Measurements from ENCODE around the gene UNC13C.
A peak's percentile ranks its signal among the peaks of the same experiment; 100 is the strongest.

The UNC13C gene

DNA sequence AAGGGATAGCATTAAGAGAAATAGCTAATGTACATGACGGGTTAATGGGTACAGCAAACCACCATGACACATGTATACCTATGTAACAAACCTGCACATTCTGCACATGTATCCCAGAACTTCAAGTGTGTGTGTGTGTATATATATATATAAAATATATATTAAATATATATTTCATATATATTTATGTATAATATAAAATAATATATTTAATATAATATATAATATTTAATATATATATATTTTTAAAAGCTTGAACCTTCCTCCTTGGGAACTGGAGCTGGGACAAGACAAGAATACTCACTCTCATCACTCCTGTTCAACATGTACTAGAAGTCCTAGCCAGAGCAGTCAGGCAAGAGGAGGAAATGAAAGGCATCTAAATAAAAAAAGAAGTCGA is 149.3 kb downstream of the UNC13C start:
- DNase-seq = no peak

DNA sequence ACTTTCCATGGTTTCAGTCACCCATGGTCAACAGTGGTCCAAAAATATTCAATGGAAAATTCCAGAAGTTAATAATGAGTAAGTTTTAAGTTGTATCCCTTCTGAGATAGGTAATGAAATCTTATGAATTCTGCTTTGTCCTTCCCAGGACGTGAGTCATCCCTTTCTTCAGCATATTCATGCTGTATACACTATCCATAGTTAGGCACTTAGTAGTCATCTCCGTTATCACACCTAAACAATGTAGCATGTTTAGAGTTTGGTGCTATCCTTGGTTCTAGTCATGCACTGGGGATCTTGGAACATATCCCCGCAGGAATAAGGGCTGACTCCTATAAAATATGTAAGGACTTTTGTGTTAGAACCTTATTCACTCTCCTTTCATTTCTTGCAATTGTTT is 153.2 kb downstream of the UNC13C start:
- no peak for DNase-seq

DNA sequence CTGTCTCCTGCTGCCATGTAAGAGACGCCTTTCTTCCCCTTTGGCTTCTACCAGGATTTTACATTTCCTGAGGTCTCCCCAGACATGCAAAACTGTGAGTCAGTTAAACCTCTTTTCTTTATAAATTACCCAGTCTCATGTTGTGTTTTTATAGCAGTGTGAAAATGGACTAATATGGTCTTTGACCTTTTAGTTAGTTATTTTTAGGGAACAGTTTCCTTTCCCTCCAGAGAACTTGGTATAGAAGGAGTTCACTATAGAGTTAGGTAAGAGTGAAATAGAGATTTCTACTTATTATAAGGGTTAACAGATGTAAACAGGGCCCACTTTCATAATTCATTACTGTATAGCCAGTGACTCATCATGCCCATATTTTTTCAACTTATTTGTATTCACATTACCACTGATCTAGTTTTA is 170.9 kb downstream of the UNC13C start:
- DNase-seq = no peak

DNA sequence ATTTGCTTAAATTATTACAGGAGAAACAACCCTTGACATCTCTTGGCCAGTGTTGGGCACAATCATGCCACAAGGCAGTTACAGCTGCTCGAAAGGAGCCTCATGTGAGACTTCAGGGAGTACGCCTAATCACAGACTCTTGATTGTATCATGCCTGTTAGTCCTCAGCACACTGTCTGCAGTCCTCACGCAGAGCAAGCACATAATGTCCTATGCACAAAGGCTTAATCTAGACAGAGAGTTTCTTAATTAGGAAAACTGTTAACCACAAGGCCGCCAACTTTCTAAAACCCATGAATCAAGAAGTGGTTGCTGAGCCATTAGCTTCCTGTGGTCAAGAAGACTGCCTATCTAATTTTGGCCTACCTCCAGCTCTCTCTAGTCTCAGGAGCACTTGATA is 172.0 kb downstream of the UNC13C start:
- DNase-seq = no peak

DNA sequence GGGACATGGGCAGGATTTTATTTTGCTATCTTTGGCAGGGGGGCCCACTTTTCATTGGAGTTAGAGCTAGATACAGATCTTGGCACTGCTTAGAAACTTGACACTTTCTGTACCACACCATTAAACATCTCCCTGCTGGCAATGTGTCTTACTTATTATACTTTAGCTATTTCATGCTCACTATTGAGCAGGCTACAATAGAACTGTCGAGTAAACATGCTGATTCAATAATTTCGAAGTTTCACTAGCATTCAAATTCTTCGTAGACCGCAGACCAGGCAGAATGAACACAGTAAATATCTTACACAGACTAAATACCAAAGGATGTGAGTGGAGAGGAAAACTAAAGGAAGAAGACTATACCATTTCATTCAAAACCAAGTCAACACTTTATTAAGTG is 180.8 kb downstream of the UNC13C start:
- no peak for DNase-seq

DNA sequence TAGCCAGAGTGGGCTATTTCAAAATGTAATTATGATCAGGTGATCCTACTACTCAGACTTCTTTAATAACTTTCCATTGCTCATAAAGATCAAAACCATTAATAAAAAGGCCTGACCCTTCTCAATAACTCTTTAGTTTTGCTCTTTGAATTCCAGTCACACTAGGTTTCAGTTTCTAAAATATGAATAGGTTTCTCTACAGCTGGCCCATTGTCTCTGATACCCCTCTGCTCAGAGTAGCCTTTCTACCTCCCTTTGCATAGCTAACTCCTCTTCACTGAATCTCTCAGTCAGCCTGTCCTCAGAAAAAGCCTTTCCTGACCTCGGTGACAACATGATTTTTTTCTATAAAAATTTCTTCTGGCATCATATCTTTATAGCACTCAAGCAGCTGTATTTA is 209.1 kb downstream of the UNC13C start:
- DNase-seq = no peak

DNA sequence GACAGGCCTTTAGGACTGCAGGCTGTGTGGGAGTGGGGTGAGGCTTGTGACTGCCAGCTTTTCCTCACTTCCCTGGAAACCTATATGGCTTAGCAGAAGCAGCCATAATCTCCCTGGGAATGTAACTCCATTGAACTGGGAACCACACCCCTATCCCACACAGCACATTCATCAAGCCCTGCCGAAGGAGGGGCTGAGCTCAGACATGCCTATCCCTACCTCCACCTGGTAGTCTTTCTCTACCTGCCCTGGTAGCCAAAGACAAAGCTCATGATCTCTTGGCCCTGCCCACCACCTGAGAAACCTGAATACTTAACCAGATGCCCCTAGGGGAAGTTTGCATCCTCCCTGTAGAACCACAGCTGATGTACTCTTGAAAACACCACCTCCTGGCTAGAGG is 219.8 kb downstream of the UNC13C start:
- DNase-seq = no peak

DNA sequence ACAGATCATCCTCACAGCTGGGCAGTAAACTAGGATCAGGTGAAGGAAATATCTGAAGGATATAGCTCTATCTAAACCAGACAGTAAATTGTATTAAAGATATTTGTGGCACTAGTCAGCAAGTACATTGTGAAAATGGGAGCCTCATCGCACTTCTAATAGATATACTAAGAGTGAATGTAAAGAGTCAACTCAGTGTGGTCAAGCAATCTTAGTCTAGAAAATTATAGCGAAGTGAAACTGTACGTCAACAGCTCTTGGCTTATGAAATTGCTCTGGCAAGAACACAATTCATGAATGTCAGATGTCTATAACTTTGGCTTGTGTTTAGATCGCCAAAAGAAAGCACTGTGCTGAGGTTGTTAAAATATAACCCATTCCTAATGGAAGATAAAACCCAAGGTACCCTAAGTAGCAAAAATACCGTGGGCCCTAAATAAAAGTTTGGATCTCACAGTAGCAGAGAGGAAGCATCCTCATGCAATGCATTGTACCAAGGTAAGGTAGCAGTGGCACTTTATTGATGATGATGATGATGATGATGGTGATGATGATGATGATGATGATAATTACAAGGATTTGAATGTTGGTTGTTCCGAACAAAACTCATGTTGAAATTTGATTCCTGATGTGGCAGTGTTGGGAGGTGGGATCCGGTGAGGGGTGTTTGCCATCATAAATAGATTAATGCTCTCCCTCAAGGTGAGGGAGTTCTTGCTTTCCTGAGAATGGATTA is 228.5 kb downstream of the UNC13C start:
- DNase-seq = no peak

DNA sequence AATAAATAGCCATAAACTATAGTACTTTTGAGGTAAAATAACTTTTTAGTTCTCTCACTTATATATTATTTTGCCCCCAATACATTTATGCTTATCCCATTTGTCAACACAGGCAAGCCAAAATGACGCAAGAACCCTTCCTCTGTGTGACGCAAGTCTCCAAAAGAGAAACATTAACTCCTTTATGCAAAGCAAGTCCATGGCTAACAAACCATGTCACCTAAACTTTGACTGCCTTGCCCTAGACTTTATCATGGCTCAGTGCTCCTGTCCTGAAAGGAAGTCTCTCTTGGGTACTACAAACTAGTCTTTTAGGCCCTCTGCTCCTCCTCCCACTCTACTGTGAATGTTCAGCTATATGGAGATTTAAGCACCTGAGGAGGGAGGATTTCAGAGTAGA is 230.5 kb downstream of the UNC13C start:
- DNase-seq = no peak

DNA sequence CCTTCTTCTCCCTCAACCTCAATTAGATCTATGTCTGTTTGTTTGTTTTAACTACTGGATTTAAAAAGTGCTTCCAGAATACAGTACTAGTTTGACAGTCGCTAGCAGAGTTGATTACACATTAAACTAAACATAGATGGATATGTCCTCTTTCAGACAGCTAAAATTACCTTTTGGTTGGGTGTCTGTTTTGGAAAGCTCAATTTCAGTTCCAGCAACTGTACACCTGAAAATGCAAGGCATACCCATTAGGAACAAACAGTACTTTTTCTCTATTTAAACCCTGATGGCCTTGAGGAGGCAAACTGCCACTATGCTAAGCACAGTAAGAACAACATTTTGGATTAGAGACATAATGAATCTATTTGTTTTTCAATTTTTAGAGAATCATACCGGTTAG is 234.4 kb downstream of the UNC13C start:
- no peak for DNase-seq

DNA sequence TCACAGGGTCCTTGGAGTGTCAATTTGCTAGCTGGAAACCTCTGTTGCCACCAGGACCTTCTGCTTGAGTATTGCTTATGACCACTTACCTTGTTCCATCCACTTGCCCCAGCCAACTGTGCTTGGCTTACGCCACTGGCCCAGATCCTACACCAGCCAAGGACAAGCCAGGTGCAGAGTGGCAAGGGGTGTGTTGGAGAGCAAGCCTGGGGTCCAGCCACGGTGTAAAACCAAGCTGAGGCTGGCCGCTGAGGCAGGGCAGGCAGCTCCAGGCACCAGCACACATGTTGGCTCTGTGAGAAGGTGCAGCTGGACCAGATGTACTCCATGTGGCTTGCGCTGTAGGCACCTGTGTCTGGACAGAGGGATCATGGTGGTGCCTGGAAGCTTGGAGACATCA is 248.2 kb downstream of the UNC13C start:
- DNase-seq = no peak

DNA sequence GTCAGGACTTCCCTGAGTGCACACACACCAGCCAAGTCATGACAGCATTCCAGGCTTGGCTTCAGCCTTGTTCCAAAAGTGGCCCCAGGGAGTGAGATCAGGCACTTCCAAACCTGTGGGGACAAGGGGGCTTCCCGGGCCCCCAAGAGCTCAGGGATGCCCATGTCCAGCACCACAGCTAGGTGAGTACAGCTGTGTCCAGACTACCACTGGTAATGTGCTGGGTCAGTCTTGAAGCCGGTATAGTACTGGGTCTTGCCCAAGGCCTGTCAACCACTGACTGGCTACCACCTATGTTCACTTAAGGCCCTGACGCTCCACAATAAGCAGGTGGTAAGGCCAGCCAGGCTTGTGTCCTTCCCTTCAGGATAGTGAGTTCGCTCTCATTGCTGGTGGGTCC is 249.3 kb downstream of the UNC13C start:
- no peak for DNase-seq

DNA sequence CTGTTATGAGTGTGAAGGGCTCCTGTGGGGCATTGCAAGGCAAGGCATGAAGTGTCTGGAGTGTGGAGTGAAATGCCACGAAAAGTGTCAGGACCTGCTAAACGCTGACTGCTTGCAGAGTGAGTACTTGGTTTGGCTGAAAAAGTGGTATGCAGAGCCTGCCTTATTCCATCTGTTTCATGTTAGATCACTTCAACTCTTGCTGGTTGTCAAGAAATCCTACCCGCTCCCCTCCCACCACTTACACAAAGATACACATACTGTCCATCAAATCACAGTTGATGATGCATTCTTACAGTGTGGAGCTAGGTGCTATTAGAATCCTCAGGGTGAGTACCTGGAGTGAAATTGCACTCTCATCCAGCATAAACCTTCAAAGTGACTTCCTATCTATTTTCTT is 272.1 kb downstream of the UNC13C start:
- no peak for DNase-seq

DNA sequence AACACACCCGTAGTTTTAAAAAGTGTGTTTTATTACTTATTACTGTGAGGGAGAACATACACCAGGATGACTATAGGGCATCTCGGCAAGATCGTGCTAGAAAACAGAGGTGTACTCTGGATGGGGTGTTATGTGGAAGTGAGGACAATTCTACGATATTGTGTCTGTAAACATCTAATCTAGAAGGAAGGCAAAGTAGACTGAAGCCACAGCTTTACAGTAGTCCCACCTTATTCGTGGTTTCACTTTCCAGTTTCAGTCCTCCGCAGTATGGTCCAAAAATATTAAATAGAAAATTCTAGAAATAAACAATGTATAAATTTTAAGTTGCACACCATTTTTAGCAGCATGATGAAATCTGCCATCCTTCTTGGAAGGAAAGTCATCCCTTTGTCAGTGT is 277.9 kb downstream of the UNC13C start:
- DNase-seq = no peak

DNA sequence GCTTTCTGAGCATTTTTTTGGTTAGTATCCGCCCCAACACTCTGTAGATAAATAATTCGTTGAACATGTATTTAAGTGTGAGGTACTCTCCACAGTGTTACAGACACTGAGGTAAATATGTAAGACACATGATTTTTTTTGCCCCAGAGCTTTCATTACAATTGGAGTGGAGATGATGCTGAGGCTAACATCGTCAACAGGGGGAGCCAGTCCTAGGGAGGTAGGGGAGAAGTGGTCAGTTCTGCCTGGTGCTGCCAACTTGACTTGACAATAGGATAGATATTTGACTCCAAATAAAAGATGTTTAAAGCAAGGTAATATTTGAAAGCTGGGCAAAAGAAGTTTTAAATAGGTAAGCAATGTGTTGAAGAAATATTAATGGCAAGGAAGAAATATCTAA is 295.7 kb downstream of the UNC13C start:
- peak; percentile 24 for DNase-seq

DNA sequence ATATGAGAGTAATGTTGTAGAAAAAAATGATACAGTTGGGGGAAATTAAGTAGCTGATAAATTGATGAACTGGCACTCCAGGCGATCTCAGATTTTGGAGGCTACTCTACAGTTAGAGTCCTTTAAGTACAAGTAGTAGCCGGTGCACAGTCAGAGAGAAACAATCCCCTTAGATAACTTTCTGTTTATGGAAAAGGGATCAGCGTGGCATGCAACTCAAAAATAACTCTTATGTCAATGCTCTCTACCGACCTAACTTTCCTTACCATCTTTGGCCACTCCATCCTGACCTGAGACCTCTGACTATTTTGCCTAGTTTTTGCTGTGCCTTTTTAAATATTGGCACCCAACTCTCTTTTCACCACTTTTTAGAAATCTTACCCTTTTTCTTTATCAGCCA is 299.6 kb downstream of the UNC13C start:
- no peak for DNase-seq

DNA sequence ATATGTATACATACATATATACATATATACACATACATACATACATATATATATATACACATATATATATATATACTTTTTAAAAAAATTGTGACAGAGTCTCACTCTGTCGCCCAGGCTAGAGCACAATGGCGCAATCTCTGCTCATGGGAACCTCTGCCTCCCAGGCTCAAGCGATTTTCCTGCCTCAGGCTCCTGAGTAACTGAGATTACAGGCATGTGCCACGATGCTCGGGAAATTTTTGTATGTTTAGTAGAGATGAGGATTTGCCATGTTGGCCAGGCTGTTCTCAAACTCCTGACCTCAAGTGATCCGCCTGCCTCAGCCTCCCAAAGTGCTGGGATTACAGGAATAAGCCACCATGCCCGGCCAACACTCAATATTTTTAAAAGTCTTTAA is 302.5 kb downstream of the UNC13C start:
- DNase-seq = no peak

DNA sequence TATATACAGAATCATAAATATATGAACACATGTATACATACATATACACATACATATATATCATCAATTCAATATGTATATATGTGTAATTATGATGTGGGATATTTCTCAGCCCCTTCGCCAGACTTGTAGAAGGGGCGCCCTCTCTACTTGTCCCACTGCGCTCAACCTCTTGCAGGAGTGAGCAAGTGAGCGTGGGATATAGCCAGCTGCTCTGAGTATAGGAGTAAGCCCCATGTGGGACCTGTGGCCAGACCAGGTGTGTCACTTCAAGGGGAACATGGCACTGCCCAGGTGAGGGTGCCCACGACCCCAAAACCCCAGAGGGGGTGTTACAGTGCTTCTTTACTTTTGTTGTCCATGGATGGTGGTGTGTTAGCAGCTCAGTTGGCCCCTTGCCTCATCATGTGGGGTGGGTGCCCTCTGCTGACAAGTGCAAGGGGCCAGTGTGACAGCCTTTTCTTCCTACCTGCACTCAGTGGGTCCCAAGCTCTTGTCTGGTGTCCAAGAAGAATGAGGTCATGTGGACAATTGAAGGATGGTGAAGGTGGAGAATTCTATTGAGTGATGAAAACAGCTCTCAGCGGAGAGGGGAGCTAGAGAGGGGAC is 304.1 kb downstream of the UNC13C start:
- no peak for DNase-seq

DNA sequence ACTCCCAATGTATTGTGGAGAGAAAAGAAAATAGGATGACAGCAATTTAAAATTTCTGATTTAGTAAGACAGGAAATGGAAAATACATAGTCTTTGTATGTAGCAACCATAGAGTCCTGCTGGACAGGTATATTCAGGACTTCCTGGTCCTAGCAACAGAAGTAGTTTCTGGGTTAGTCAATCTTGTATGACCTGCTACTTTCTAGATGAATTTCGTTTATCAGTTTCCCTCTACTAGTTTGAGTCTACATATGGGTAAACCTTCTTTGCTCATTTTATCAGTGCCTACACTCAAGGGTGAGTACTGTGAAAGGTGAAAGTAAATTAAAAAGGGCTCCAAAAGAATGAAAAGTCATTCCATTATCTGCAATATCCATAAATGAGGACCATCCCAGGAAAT is 309.8 kb downstream of the UNC13C start:
- DNase-seq = no peak

DNA sequence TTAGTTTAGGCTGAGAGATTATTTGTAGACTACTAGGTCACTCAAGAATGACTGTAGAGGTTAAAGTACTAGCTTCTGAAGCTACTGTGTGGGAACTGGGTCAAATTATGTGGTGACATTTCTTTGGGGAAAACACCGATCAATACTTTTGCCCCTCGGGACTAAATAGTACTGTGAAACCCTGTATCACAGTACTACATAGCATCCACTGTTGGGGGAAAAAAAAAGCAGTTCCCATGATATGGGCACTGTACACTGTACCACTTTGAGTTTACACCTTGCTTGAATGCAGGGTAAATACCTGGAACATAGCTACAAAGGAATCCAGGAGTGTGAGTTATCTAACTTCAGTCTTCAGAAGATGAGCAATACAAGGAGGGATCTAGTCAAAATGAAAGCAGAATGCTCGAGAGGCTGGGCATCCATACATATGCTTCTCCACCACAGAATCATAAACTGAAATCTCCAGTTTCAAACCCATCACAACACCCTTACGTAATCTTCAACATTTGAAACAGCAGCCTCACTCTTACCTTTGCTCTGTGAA is 311.4 kb downstream of the UNC13C start:
- DNase-seq = no peak

DNA sequence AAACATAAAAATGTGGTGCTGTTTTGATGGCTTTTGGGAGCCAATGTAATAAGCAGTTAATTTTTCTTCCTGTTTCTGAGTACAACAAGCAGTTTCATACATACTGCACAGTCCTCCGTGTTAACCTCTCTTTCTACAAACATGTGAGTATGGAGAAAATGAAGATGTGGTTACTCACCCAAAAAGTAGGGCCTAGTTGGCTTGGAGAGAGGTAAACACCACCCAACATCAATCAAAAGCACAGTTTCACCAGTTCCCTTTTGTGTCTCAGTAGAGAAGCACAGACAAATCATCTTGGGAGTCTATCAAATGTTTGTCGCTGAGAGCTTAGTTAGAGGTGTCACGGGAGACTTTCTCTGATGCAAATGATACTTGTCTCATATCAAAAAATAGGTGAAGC is 320.2 kb downstream of the UNC13C start:
- no peak for DNase-seq

DNA sequence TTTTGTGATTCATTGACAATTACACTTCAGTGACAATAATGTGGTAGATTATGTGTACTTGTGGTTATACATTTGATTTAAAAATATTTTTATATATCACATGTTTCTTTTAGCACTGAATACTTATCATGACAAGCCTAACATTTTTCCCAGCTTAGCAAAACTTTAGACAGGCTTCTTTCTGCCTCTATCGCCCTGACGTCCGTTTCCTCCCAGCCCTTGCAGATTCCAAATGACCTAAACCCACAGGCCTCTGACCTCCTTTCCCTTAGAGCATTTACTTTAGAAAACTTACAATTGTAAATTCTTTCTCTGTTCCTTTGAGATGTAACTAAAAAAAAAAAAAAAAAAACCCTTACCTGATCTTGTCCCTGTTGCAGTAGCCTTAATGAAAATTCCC is 326.1 kb downstream of the UNC13C start:
- DNase-seq = no peak

DNA sequence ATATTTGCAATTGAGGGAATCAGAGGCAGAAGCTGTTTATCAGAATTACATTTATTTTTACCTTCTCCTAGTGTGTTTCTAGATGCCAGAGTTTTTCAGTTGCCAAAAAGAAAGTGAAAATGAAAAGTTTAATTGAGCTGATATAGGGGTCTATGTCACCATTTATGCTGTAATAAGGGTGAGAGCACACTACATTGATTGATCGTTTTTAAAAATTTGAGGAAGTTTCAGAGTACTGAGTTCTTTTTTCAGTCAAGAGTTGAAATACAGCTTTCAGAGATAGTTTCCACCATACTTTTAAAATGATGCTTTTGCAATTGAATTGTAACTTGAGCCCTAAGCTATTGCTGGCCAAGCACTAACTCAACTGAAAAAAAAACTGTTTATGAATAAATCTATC is 326.9 kb downstream of the UNC13C start:
- no peak for DNase-seq

DNA sequence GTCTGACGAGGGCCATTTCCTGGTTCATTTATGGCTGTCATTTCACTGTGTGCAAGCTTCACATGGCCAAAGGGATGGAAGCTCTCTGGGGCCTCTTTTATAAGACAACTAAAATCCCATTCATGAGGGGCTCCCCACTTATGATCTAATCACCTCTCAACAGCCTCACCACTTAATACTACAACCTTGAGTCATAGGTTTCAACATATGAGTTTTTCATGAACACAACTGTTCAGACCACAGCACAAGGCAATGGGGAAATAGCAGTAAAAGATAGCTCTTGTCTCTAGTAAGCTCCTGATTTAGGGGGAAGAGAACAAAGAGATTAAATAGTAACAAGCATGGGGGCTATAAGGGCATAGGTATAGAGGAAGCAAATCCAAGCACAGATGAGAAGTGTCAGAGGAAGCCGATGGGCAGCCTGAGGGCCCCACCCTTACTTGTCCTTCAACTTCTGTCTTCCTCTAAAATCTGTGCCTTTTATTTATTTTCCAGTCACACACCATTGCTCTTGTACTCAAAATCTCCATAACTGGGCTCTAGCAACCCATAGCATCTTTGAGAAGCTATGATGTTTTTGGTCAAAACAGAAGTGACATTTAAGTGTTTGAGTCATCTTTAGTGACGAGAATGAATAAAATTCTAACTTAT is 329.1 kb downstream of the UNC13C start:
- DNase-seq = no peak
